Measurements from ENCODE around the gene EHF. TPM values are rescaled to one million over a fixed set of nuclear protein-coding genes. Genes with fewer than 3 reads are reported as not detected.

Gene EHF
- total and polyA plus RNA-seq, 4 donors: 8.9 to 144 (median 62.9) TPM

DNA sequence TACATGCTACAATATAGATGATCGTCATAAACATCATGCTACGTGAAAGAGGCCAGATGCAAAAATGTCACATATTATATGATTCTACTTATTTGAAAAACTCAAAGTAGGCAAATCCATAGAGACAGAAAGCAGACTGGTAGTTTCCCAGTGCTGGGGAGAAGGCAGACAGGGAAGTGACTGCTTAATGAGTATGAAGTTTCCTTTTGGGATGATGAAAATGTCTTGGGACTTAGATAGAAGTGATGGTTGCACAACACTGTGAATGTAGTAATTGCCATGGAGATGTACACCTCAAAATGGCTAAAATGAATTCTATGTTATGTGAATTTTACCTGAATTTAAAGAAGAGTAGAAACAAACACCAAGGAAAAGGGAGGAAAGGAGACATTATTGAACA lies 45.2 kb upstream of the EHF start:
- no peak for ATAC-seq (ENCODE audit: insufficient read depth, low FRiP score)

DNA sequence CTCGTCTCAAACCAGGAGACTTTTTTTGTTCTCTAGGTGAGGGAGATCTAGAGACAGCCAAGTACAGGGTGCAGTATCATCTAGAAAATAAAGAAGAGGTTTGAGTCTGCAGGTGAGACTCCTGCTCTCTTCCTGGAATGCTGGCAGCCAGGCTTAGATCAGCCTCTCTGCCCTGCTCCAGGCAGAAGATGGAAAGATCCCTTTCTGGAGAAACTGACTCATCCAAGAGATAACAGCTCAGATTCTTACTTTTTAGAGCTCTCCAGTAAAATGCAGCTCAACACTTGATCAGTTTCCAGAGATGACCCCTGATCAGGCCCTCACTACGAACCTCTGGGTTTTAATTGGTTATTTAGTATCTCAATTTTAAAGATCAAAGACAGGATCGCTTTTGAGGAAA lies 44.6 kb upstream of the EHF start:
- Histone ChIP-seq H3K9me3 (ENCODE audit: control insufficient read depth in 4 of 4, insufficient read depth in 3 of 4, low read length in 3 of 4) (no peaks in the 10 kb centered on the region), H3K4me3 (no peak overlapping the region), H3K4me1 (ENCODE audit: control insufficient read depth in 5 of 5, insufficient read depth in 5 of 5, low read length in 5 of 5) (no peaks in the 10 kb centered on the region), H3K27ac (ENCODE audit: low read depth in 1 of 2, low read length in 1 of 2) (no peak overlapping the region), H3K36me3 (ENCODE audit: control insufficient read depth in 4 of 4, insufficient read depth in 4 of 4, low read length in 4 of 4) (no peaks in the 10 kb centered on the region), H3K9ac (ENCODE audit: insufficient read depth in 1 of 2, low read length in 2 of 2) (no peak overlapping the region), H3K27me3 (ENCODE audit: control insufficient read depth in 3 of 3, insufficient read depth in 3 of 3, low read length in 2 of 3) (peaks cover 0 to 6% (median 0%) of the 10 kb centered on the region in 3 donors)
- TF ChIP-seq, protein P1, sequence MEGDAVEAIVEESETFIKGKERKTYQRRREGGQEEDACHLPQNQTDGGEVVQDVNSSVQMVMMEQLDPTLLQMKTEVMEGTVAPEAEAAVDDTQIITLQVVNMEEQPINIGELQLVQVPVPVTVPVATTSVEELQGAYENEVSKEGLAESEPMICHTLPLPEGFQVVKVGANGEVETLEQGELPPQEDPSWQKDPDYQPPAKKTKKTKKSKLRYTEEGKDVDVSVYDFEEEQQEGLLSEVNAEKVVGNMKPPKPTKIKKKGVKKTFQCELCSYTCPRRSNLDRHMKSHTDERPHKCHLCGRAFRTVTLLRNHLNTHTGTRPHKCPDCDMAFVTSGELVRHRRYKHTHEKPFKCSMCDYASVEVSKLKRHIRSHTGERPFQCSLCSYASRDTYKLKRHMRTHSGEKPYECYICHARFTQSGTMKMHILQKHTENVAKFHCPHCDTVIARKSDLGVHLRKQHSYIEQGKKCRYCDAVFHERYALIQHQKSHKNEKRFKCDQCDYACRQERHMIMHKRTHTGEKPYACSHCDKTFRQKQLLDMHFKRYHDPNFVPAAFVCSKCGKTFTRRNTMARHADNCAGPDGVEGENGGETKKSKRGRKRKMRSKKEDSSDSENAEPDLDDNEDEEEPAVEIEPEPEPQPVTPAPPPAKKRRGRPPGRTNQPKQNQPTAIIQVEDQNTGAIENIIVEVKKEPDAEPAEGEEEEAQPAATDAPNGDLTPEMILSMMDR (IDR thresholded peaks at IDR 0.05; ENCODE audit: control extremely low read depth, extremely low read depth): no peak
- DNase-seq (no peak), ATAC-seq (ENCODE audit: insufficient read depth, low FRiP score) (no peak)
- whole genome bisulfite sequencing, 2 donors: 89 to 94% methylated on average over 3 of the region's 3 CpGs

More for the DNA sequence above, 45.2 kb upstream of the EHF start:
- TF ChIP-seq, protein P1 (IDR thresholded peaks at IDR 0.05; ENCODE audit: control extremely low read depth, extremely low read depth): no peak
- peaks cover 0 to 6% (median 0%) of the 10 kb centered on the region in 3 donors for H3K27me3 ChIP-seq (ENCODE audit: control insufficient read depth in 3 of 3, insufficient read depth in 3 of 3, low read length in 2 of 3)
- H3K9me3 ChIP-seq (ENCODE audit: control insufficient read depth in 4 of 4, insufficient read depth in 3 of 4, low read length in 3 of 4): no peaks in the 10 kb centered on the region
- no peak overlapping the region for H3K27ac ChIP-seq (ENCODE audit: low read depth in 1 of 2, low read length in 1 of 2)
- no peak overlapping the region for H3K9ac ChIP-seq (ENCODE audit: insufficient read depth in 1 of 2, low read length in 2 of 2)
- H3K36me3 ChIP-seq (ENCODE audit: control insufficient read depth in 4 of 4, insufficient read depth in 4 of 4, low read length in 4 of 4): no peaks in the 10 kb centered on the region
- H3K4me3 ChIP-seq: no peak overlapping the region
- no peak for DNase-seq
- H3K4me1 ChIP-seq (ENCODE audit: control insufficient read depth in 5 of 5, insufficient read depth in 5 of 5, low read length in 5 of 5): no peaks in the 10 kb centered on the region
- 96 to 97% methylated on average over 2 of the region's 2 CpGs for WGBS, 2 donors

DNA sequence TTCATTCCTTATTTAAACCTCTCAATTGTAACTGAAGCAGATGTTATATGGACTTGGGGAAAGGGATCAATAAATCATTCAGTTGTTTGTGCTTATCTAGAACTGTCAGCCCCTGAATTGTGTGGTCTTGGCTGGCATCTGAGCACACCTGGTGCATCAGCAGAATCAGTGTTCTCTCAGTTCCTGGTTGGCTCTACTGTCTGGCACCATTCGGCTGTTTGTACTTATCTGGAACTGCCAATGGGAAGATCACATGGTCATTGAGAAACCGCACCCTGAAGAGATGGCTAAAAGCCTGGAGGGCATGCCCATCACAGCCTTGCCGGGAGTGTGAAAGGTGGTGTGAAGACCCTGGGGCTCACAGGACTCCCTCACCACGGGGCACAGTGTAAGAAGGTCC lies 37.1 kb upstream of the EHF start:
- DNase-seq (no peak), ATAC-seq (ENCODE audit: insufficient read depth, low FRiP score) (no peak)
- H3K27ac ChIP-seq (ENCODE audit: low read depth in 1 of 2, low read length in 1 of 2): no peak overlapping the region
- no peaks in the 10 kb centered on the region for H3K36me3 ChIP-seq (ENCODE audit: control insufficient read depth in 4 of 4, insufficient read depth in 4 of 4, low read length in 4 of 4)
- 81 to 92% methylated on average over 4 of the region's 4 CpGs for WGBS, 2 donors
- H3K9me3 ChIP-seq (ENCODE audit: control insufficient read depth in 4 of 4, insufficient read depth in 3 of 4, low read length in 3 of 4): no peaks in the 10 kb centered on the region
- H3K27me3 ChIP-seq (ENCODE audit: control insufficient read depth in 3 of 3, insufficient read depth in 3 of 3, low read length in 2 of 3): no peaks in the 10 kb centered on the region
- TF ChIP-seq, protein P1 (IDR thresholded peaks at IDR 0.05; ENCODE audit: control extremely low read depth, extremely low read depth): no peak
- H3K9ac ChIP-seq (ENCODE audit: insufficient read depth in 1 of 2, low read length in 2 of 2): no peak overlapping the region
- no peak overlapping the region for H3K4me3 ChIP-seq
- peaks cover 0 to 4% (median 2%) of the 10 kb centered on the region in 5 donors for H3K4me1 ChIP-seq (ENCODE audit: control insufficient read depth in 5 of 5, insufficient read depth in 5 of 5, low read length in 5 of 5)

- Histone ChIP-seq H3K36me3 (ENCODE audit: control insufficient read depth in 4 of 4, insufficient read depth in 4 of 4, low read length in 4 of 4) (no peaks in the 10 kb centered on the region), H3K9ac (ENCODE audit: insufficient read depth in 1 of 2, low read length in 2 of 2) (no peak overlapping the region), H3K27me3 (ENCODE audit: control insufficient read depth in 3 of 3, insufficient read depth in 3 of 3, low read length in 2 of 3) (no peaks in the 10 kb centered on the region), H3K4me3 (no peak overlapping the region), H3K9me3 (ENCODE audit: control insufficient read depth in 4 of 4, insufficient read depth in 3 of 4, low read length in 3 of 4) (no peaks in the 10 kb centered on the region), H3K4me1 (ENCODE audit: control insufficient read depth in 5 of 5, insufficient read depth in 5 of 5, low read length in 5 of 5) (peaks cover 0 to 4% (median 2%) of the 10 kb centered on the region in 5 donors), H3K27ac (ENCODE audit: low read depth in 1 of 2, low read length in 1 of 2) (no peak overlapping the region)
- DNase-seq (no peak), ATAC-seq (ENCODE audit: insufficient read depth, low FRiP score) (no peak)
- TF ChIP-seq, protein P1 (IDR thresholded peaks at IDR 0.05; ENCODE audit: control extremely low read depth, extremely low read depth): no peak
- 53 to 67% methylated on average over 2 of the region's 2 CpGs for WGBS, 2 donors
Observed at GRCh38 chr11:34585304-34585734, 35.6 kb upstream of the EHF start.
